ENCODE data around the gene KCTD15.

The KCTD15 gene

DNA sequence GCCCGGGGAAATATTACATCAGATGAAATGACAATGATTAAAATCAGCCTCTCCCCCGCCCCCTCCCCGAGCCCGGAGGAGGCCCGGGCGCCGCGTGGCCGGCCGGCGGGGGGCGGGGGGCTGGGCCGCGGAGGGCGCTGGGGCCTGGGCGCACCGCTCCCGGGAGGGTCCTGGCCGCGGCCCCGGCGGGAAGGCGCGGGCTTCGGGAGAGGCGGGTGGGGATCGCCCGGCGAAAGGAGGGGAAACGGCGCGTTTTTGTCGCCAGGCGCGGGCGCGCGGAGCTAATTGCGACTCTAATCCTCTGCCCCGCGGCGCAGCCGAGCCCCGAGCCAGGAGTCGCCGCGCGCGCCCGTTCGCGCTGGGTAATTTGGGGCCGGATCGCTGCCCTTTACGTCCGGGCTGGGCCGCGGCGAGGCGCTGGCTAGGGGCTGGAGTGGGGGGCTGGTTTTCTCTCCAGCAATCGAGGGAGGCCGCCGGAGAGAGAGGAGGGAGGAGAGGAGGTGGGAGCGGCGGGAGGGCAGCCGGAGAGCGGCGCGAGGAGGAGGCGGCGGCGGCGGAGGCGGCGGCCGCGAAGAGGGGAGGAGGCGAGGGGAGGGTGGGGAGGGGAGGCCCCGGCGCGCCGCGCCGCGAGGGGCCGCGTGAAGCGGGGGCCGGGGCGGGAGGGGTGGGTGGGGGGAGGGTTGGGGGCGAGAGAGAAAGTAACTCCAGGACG lies at the start of gene KCTD15:
Gene KCTD15, plus strand, starts transcription at position 707 of the 712 bp plus-strand sequence. CDS start 3,585 bp downstream, outside the sequence.
- peak within 1 kb of the TSS; percentile 65 for H3K4me3 ChIP-seq (ENCODE audit: low read depth, low read length)
- in situ Hi-C loops (cut with HindIII; ENCODE audit: low sequenced_read_pairs): loop anchor here (10.0 kb wide), 1 partner anchor 382 kb away; no protein-coding TSS in a partner anchor
- DNase-seq (ENCODE audit: low read depth): no peak
- TF ChIP-seq CTCF (IDR thresholded peaks at IDR 0.05; ENCODE audit: low read depth, low read length, missing control alignments): no peak

GRCh38 chr19:33747273-33747672 lies 49.4 kb upstream of the KCTD15 start:
- no peak for DNase-seq (ENCODE audit: low read depth)
- no peak overlapping the region for H3K4me3 ChIP-seq (ENCODE audit: low read depth, low read length)
- no peak for TF ChIP-seq CTCF (IDR thresholded peaks at IDR 0.05; ENCODE audit: low read depth, low read length, missing control alignments)
- in situ Hi-C loops (cut with HindIII; ENCODE audit: low sequenced_read_pairs): loop anchor here (10.0 kb wide), 1 partner anchor 118 kb away; no protein-coding TSS in a partner anchor

- in situ Hi-C loops (cut with HindIII; ENCODE audit: low sequenced_read_pairs): loop anchor here (10.0 kb wide), 1 partner anchor 117 kb away; no protein-coding TSS in a partner anchor
- no peak for TF ChIP-seq CTCF (IDR thresholded peaks at IDR 0.05; ENCODE audit: low read depth, low read length, missing control alignments)
- DNase-seq (ENCODE audit: low read depth): no peak
- no peak overlapping the region for H3K4me3 ChIP-seq (ENCODE audit: low read depth, low read length)
Measured at GRCh38 chr19:33748231-33748630, 48.4 kb upstream of the KCTD15 start.

DNA sequence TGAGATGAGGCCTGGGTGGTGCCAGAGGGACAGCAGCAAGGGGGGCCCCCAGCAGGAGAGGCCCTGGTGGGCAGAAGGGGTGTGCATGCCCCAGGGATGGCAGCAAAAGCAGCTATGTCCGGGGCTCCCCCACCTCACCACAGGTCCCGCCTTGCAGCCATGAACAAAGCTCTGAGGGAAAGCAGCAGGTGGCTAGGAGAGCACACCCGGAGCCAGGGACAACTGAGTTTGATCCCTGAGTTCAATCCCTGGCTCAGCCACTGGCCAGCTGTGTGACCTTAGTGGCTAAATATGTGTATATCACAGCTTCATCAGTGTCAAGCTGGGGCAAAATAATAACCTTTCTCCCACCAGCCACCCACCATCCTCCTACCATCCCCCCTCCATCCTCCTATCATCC lies 47.7 kb upstream of the KCTD15 start:
- no peak for DNase-seq (ENCODE audit: low read depth)
- no peak overlapping the region for H3K4me3 ChIP-seq (ENCODE audit: low read depth, low read length)
- no peak for TF ChIP-seq CTCF (IDR thresholded peaks at IDR 0.05; ENCODE audit: low read depth, low read length, missing control alignments)
- in situ Hi-C loops (cut with HindIII; ENCODE audit: low sequenced_read_pairs): loop anchor here (10.0 kb wide), 1 partner anchor 116 kb away; no protein-coding TSS in a partner anchor

DNA sequence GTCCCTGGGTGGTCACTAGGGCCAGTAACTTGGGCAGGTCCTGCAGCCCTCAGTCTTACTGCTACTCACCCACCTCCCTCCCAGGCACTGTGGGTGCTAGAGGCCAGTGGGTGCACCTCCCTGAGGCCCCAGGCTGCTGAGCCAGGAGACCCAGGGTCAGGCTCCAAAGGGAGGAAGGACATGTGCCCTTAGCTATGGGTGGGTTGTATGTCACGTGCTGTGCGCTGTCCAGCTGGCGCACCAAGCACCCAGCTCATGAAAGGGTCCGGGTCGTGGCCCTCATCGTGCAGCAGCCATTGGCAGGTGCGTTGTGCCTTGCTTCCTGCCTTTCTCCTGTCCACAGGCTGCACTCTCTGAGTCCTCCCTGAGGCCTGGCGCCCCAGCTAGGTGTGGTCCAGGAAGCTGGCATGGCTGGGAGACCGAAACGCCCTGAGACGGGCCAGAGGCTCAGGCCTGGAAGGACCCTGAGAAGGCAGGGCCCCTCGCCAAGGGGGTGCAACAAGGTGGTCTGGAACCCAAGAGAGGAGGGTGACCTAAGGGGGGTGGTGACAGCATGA lies 47.0 kb upstream of the KCTD15 start:
- in situ Hi-C loops (cut with HindIII; ENCODE audit: low sequenced_read_pairs): loop anchor here (10.0 kb wide), 1 partner anchor 115 kb away; no protein-coding TSS in a partner anchor

More for the DNA sequence above, 47.0 kb upstream of the KCTD15 start:
- H3K4me3 ChIP-seq (ENCODE audit: low read depth, low read length): no peak overlapping the region
- DNase-seq (ENCODE audit: low read depth): no peak
- TF ChIP-seq CTCF (IDR thresholded peaks at IDR 0.05; ENCODE audit: low read depth, low read length, missing control alignments): no peak
